MG63 (cell line): ENCODE measurements around the gene ARHGAP40. TPM values are rescaled to one million over a fixed set of nuclear protein-coding genes. Genes with fewer than 3 reads are reported as not detected.

Experiments used
- DNase-seq: peaks from one replicate; pipeline ENCODE4 v3.0.0-alpha.2; 2020
- H3K27me3 ChIP-seq: fragments of 250-450 bp; sonication (Bioruptor Pico); 2 replicates; pipeline ENCODE4 v1.5.1; 2020; ENCODE audit warnings: mild to moderate bottlenecking, moderate library complexity
- H3K36me3 ChIP-seq: fragments of 250-450 bp; sonication (Bioruptor Pico); 2 replicates; pipeline ENCODE4 v1.5.1; 2020; ENCODE audit warnings: mild to moderate bottlenecking, moderate library complexity
- H3K4me3 ChIP-seq: fragments of 250-450 bp; sonication (Bioruptor Pico); 2 replicates; pipeline ENCODE4 v1.5.1; 2020; ENCODE audit warnings: mild to moderate bottlenecking, moderate library complexity
- H3K9me3 ChIP-seq: fragments of 250-450 bp; sonication (Bioruptor Pico); 2 replicates; pipeline ENCODE4 v1.5.1; 2020; ENCODE audit warnings: mild to moderate bottlenecking, moderate library complexity
- total RNA-seq: library from RNA; depleted of rRNA; stranded (reverse); fragments of >200 nt; shearing (Covaris generic); gene quantifications from 2 replicates; pipeline ENCODE4 v1.2.3, GENCODE V29; 2014; ENCODE audit warnings: low replicate concordance; rRNA removed

Gene ARHGAP40
- total RNA-seq, 1 experiment from 2014 or later, result not detected

GRCh38 chr20:38674765-38675133 lies 73.1 kb downstream of the ARHGAP40 start:
- DNase-seq, result no peak
- Histone ChIP-seq H3K9me3 (no peaks in the 10 kb centered on the region), H3K4me3 (no peak overlapping the region), H3K36me3 (no peaks in the 10 kb centered on the region), H3K27me3 (peaks cover 16% of the 10 kb centered on the region)

- H3K4me3 ChIP-seq, result no peak overlapping the region
- DNase-seq, result no peak
- H3K9me3 ChIP-seq, result no peaks in the 10 kb centered on the region
- peaks cover 16% of the 10 kb centered on the region for H3K27me3 ChIP-seq
- no peaks in the 10 kb centered on the region for H3K36me3 ChIP-seq
Observed at GRCh38 chr20:38676576-38676975, 75.0 kb downstream of the ARHGAP40 start.

- no peaks in the 10 kb centered on the region; the same call in 1 of the 2 replicates for H3K27me3 ChIP-seq
Observed at GRCh38 chr20:38680500-38681306, 79.1 kb downstream of the ARHGAP40 start.

GRCh38 chr20:38685271-38685670 lies 83.7 kb downstream of the ARHGAP40 start:
- DNase-seq, result no peak
- Histone ChIP-seq H3K9me3 (no peaks in the 10 kb centered on the region; the same call in 1 of the 2 replicates), H3K4me3 (no peak overlapping the region), H3K36me3 (no peaks in the 10 kb centered on the region), H3K27me3 (peaks cover 5% of the 10 kb centered on the region; the same call in 1 of the 2 replicates)

More at GRCh38 chr20:38680500-38681306, 79.1 kb downstream of the ARHGAP40 start:
- DNase-seq, result no peak
- Histone ChIP-seq H3K4me3 (no peak overlapping the region), H3K36me3 (no peaks in the 10 kb centered on the region), H3K9me3 (no peaks in the 10 kb centered on the region)

GRCh38 chr20:38685853-38686473 lies 84.4 kb downstream of the ARHGAP40 start:
- no peaks in the 10 kb centered on the region for H3K36me3 ChIP-seq
- peaks cover 5% of the 10 kb centered on the region; the same call in 1 of the 2 replicates for H3K27me3 ChIP-seq
- DNase-seq, result peak; percentile 59
- H3K4me3 ChIP-seq, result no peak overlapping the region
- H3K9me3 ChIP-seq, result no peaks in the 10 kb centered on the region; the same call in 1 of the 2 replicates

GRCh38 chr20:38692436-38693411 lies 91.1 kb downstream of the ARHGAP40 start:
- peak; percentile 38 for DNase-seq
- Histone ChIP-seq H3K4me3 (no peak overlapping the region), H3K9me3 (no peaks in the 10 kb centered on the region; the same call in 1 of the 2 replicates), H3K36me3 (no peaks in the 10 kb centered on the region), H3K27me3 (peaks cover 10% of the 10 kb centered on the region)

- Histone ChIP-seq H3K4me3 (no peak overlapping the region), H3K9me3 (no peaks in the 10 kb centered on the region), H3K27me3 (peaks cover 45% of the 10 kb centered on the region), H3K36me3 (no peaks in the 10 kb centered on the region)
- DNase-seq, result no peak
Observed at GRCh38 chr20:38697306-38697705, 95.7 kb downstream of the ARHGAP40 start.

- DNase-seq, result no peak
- H3K27me3 ChIP-seq, result peaks cover 47% of the 10 kb centered on the region
- H3K36me3 ChIP-seq, result no peaks in the 10 kb centered on the region
- H3K4me3 ChIP-seq, result no peak overlapping the region
- H3K9me3 ChIP-seq, result no peaks in the 10 kb centered on the region
Observed at GRCh38 chr20:38698541-38698940, 96.9 kb downstream of the ARHGAP40 start.

GRCh38 chr20:38700141-38700540 lies 98.5 kb downstream of the ARHGAP40 start:
- Histone ChIP-seq H3K4me3 (no peak overlapping the region), H3K27me3 (peaks cover 55% of the 10 kb centered on the region)
- no peak for DNase-seq

More at GRCh38 chr20:38700141-38700540, 98.5 kb downstream of the ARHGAP40 start:
- Histone ChIP-seq H3K36me3 (no peaks in the 10 kb centered on the region), H3K9me3 (no peaks in the 10 kb centered on the region)

Other genes with a start within 250 kb of the ARHGAP40 start
- gene SNHG17, start 166.5 kb upstream of the ARHGAP40 start, total RNA-seq, result 9.5 and 38.6 TPM in 2 replicates
- gene RALGAPB, start 129.0 kb upstream of the ARHGAP40 start, total RNA-seq, result 6.2 and 13.2 TPM in 2 replicates
- not detected in 2 replicates for gene ADIG, start 20.6 kb upstream of the ARHGAP40 start, total RNA-seq
- not detected in 2 replicates for gene SLC32A1, start 122.7 kb downstream of the ARHGAP40 start, total RNA-seq
- 9.8 and 16.4 TPM in 2 replicates for gene ACTR5, start 146.7 kb downstream of the ARHGAP40 start, total RNA-seq
- not detected in 2 replicates for gene PPP1R16B, start 203.9 kb downstream of the ARHGAP40 start, total RNA-seq